Mucosa of rectum (tissue), 2 donors: ENCODE measurements around the gene SMCO4.

ENCODE experiments used
- H3K27ac ChIP-seq, 2 donors: one replicate each; pipeline ENCODE4 v1.7.0; 2013; ENCODE audit warnings: inconsistent platforms in 2 of 2, low read depth in 2 of 2, low read length in 2 of 2
- H3K27me3 ChIP-seq, 2 donors: one replicate each; pipeline ENCODE4 v1.7.0; 2013; ENCODE audit warnings: low read length in 2 of 2; ENCODE audit not compliant: control insufficient read depth in 2 of 2, insufficient read depth in 2 of 2
- H3K36me3 ChIP-seq, 2 donors: one replicate each; pipeline ENCODE4 v1.7.0; 2013; ENCODE audit warnings: low read length in 2 of 2; ENCODE audit not compliant: control insufficient read depth in 2 of 2, insufficient read depth in 2 of 2
- H3K4me1 ChIP-seq, 2 donors: one replicate each; pipeline ENCODE4 v1.7.0; 2013; ENCODE audit warnings: low read length in 2 of 2, mild to moderate bottlenecking in 1 of 2; ENCODE audit not compliant: control insufficient read depth in 2 of 2, insufficient read depth in 2 of 2
- H3K4me3 ChIP-seq, 2 donors: one replicate each; pipeline ENCODE4 v1.7.0; 2013; ENCODE audit warnings: low read length in 2 of 2
- H3K9ac ChIP-seq, 2 donors: one replicate each; pipeline ENCODE4 v1.7.0; 2013; ENCODE audit warnings: low read length in 2 of 2, low read depth in 1 of 2, mild to moderate bottlenecking in 1 of 2
- H3K9me3 ChIP-seq, 2 donors: one replicate each; pipeline ENCODE4 v1.7.0; 2013; ENCODE audit warnings: low read length in 2 of 2; ENCODE audit not compliant: control insufficient read depth in 2 of 2
- donor health status: healthy.
- donor health status: Normal muscosa, but diverticular disease.

Gene SMCO4

DNA sequence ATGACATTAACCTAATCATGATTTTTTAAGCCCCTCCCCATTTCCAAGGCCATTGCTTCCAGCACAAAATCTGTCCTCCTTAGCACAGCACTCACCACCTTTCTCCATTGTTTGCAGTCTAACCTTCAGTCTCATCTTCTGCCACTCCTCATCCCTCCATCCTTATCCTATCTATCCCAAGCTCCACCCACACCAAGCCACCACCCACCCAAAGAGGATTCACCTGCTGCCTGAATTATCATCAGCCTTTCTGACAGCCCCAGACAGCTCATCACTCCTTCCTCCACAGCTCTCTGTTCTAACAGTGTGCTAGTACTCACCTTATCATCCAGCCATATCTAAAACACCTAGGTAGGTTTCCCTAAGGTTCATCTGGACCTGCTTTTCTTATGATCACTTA is 20.7 kb upstream of the SMCO4 start:
- Histone ChIP-seq H3K27me3 (no peaks in the 10 kb centered on the region), H3K4me3 (no peak overlapping the region), H3K27ac (no peak overlapping the region), H3K9me3 (no peaks in the 10 kb centered on the region), H3K36me3 (no peaks in the 10 kb centered on the region), H3K4me1 (peaks cover 3 to 4% of the 10 kb centered on the region in 2 donors), H3K9ac (no peak overlapping the region)

GRCh38 chr11:93560199-93560932 is 17.2 kb upstream of the SMCO4 start:
- peaks cover 0 to 3% of the 10 kb centered on the region in 2 donors for H3K4me1 ChIP-seq
- no peaks in the 10 kb centered on the region for H3K36me3 ChIP-seq
- no peaks in the 10 kb centered on the region for H3K9me3 ChIP-seq
- no peak overlapping the region for H3K27ac ChIP-seq
- H3K4me3 ChIP-seq, result no peak overlapping the region
- H3K9ac ChIP-seq, result no peak overlapping the region
- H3K27me3 ChIP-seq, result no peaks in the 10 kb centered on the region

GRCh38 chr11:93559681-93560080 is 16.5 kb upstream of the SMCO4 start:
- Histone ChIP-seq H3K9ac (no peak overlapping the region), H3K36me3 (no peaks in the 10 kb centered on the region), H3K9me3 (no peaks in the 10 kb centered on the region), H3K4me3 (no peak overlapping the region), H3K4me1 (peaks cover 0 to 3% of the 10 kb centered on the region in 2 donors), H3K27ac (no peak overlapping the region), H3K27me3 (no peaks in the 10 kb centered on the region)

DNA sequence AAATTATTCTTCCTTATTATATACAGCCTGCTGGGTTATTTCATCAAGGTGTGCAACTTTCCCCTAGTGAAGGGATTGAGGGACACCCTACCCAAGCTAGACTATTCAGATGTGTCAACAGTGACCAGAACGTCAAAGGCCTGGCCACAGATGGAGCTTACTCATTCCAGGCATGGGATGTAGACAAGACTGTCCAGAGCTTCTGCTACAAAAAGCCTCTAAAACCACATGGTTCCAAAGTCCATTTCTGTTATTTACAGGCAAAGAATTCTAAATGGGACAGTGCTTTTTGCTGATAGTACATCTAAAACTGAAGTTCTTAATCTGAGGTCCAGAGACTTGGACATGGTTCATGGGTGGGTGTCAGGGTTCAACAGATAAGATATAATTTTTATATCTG is 9.7 kb upstream of the SMCO4 start:
- H3K27me3 ChIP-seq, result no peaks in the 10 kb centered on the region
- H3K9me3 ChIP-seq, result no peaks in the 10 kb centered on the region
- H3K36me3 ChIP-seq, result no peaks in the 10 kb centered on the region
- no peak overlapping the region for H3K27ac ChIP-seq
- no peaks in the 10 kb centered on the region for H3K4me1 ChIP-seq
- no peak overlapping the region for H3K9ac ChIP-seq
- no peak overlapping the region for H3K4me3 ChIP-seq

DNA sequence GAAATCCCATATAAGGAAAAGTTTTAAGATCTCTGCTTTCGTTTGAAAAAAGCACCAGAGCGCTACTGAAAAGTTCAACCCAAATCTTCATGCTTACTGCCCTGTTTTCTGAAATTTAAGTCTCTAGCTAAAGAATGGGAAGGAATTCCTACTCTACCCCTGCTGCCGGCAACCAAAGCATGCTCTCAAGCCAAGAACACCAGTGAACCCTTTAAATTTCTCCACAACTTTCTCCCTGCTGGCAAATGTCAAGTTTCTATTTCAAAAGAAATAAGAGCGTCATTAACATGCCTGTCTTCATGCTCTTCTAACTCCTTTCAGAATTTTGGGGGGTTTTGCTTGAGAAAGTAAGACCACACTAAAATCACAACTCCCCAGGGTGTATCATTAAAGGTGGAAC is 6.8 kb upstream of the SMCO4 start:
- Histone ChIP-seq H3K4me1 (no peaks in the 10 kb centered on the region), H3K27me3 (no peaks in the 10 kb centered on the region), H3K9me3 (no peaks in the 10 kb centered on the region), H3K9ac (no peak overlapping the region), H3K27ac (no peak overlapping the region), H3K36me3 (no peaks in the 10 kb centered on the region), H3K4me3 (no peak overlapping the region)

DNA sequence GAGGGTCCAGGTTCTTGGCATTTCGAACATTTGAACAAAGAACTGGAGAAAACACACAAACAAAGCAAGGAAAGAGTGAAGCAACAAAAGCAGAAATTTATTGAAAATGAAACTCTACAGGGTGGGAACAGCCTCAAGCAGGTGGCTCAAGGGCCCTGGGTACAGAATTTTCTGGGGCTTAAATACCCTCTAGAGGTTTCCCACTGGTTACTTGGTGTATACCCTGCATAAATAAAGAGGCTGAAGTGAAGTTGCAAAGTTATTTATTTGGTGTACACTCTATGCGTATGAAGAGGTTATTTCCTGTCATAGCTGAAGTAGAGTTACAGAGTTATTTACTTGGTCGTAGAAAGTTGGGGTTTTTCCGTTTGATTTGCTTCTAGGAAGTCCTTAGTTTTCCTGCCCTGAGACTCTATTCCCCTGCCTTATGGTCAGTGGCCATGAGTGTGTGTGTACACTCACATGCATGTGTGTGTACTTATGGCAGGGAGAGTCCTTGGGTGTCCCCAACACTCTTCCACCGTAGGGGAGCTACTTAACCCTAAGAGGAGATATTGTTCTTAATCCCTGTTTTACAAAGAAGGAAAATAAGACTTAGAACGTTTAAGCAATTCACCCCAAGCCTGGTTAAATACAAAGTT is 5.6 kb upstream of the SMCO4 start:
- Histone ChIP-seq H3K9ac (no peak overlapping the region), H3K36me3 (no peaks in the 10 kb centered on the region), H3K4me3 (no peak overlapping the region), H3K27ac (no peak overlapping the region), H3K4me1 (peaks cover 2 to 3% of the 10 kb centered on the region in 2 donors), H3K9me3 (no peaks in the 10 kb centered on the region), H3K27me3 (no peaks in the 10 kb centered on the region)

DNA sequence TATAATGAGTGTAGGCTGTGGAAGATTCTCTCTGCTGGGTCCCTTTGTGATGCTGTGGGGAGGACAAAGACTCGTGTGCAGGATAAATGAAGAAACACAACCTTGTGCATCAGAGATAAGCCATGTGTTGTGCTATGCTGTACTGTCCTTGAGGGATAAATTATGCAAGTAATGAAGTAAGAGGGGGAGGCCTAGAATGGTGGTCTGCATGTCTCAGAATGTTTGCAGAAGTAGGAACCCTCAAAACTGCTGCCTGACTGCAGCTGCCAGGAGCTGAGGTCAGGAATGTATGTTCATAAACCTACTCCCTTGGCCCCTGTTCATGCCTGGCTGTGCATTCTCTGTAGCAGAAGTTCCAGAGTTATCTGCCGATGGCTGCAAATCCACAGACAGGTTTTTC is 4.6 kb upstream of the SMCO4 start:
- Histone ChIP-seq H3K4me1 (peaks cover 4 to 7% of the 10 kb centered on the region in 2 donors), H3K36me3 (no peaks in the 10 kb centered on the region), H3K4me3 (no peak overlapping the region)

GRCh38 chr11:93547028-93547427 is 3.8 kb upstream of the SMCO4 start:
- Histone ChIP-seq H3K4me1 (peaks cover 7 to 10% of the 10 kb centered on the region in 2 donors), H3K4me3 (no peak overlapping the region)

More for the DNA sequence above, 4.6 kb upstream of the SMCO4 start:
- Histone ChIP-seq H3K27me3 (no peaks in the 10 kb centered on the region), H3K9me3 (no peaks in the 10 kb centered on the region), H3K9ac (no peak overlapping the region), H3K27ac (no peak overlapping the region)

GRCh38 chr11:93545566-93545965 is 2.4 kb upstream of the SMCO4 start:
- no peaks in the 10 kb centered on the region for H3K9me3 ChIP-seq
- peaks cover 9 to 12% of the 10 kb centered on the region in 2 donors for H3K4me1 ChIP-seq
- no peak overlapping the region for H3K4me3 ChIP-seq
- H3K27ac ChIP-seq, result no peak overlapping the region
- H3K9ac ChIP-seq, result no peak overlapping the region
- H3K36me3 ChIP-seq, result no peaks in the 10 kb centered on the region
- H3K27me3 ChIP-seq, result no peaks in the 10 kb centered on the region

More at GRCh38 chr11:93547028-93547427, 3.8 kb upstream of the SMCO4 start:
- Histone ChIP-seq H3K9ac (no peak overlapping the region), H3K36me3 (no peaks in the 10 kb centered on the region), H3K27me3 (no peaks in the 10 kb centered on the region), H3K27ac (no peak overlapping the region), H3K9me3 (no peaks in the 10 kb centered on the region)

DNA sequence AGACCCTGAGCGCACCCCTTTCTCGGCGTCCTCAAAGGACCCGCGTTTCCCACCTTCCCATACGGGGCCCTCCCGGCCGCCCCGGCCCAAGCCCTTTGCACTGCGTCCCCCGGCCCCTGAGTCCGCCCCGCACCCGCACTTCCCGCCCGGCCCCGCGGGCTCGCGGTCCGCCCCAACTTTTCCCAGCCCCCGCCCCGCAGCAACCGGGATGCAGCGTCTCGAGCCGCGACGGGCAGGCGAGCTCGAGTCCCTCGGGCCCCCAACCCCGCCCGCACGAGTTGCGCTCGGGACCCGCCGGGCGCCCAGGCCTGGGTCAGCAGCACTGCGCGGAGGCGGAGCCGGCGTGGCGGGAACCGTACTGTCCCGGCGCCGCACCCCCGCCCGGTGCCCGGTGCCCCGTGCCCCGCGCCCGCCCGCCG is 371 bp downstream of the SMCO4 start:
- Histone ChIP-seq H3K9me3 (no peaks in the 10 kb centered on the region), H3K27me3 (no peaks in the 10 kb centered on the region), H3K9ac (peak overlapping the region; percentile 67 to 70), H3K36me3 (no peaks in the 10 kb centered on the region), H3K4me3 (peak overlapping the region; percentile 68 to 73), H3K4me1 (peaks cover 9 to 12% of the 10 kb centered on the region in 2 donors), H3K27ac (peak overlapping the region; percentile 69 to 71)
